ENCODE data around the gene ZFYVE26.
"Not testable (repeated sequence)": the region's sequence is repeated elsewhere in the genome, so short reads cannot be mapped to it uniquely, and the experiment has no call there.

ZFYVE26 gene

GRCh38 chr14:67749341-67750084 lies 66.9 kb downstream of the ZFYVE26 start:
- DNase-seq: no peak

- DNase-seq: no peak
Observed at GRCh38 chr14:67748312-67748711, 68.1 kb downstream of the ZFYVE26 start.

GRCh38 chr14:67746927-67747326 lies 69.5 kb downstream of the ZFYVE26 start:
- no peak for DNase-seq

GRCh38 chr14:67744046-67744445 lies 72.3 kb downstream of the ZFYVE26 start:
- DNase-seq: no peak

GRCh38 chr14:67738740-67739504 lies 77.5 kb downstream of the ZFYVE26 start:
- DNase-seq: no peak

GRCh38 chr14:67736771-67737170 lies 79.6 kb downstream of the ZFYVE26 start:
- no peak for DNase-seq

GRCh38 chr14:67735336-67736147 lies 80.8 kb downstream of the ZFYVE26 start:
- DNase-seq: no peak

GRCh38 chr14:67734675-67735074 lies 81.7 kb downstream of the ZFYVE26 start:
- no peak for DNase-seq

- no peak for DNase-seq
Observed at GRCh38 chr14:67733616-67734015, 82.8 kb downstream of the ZFYVE26 start.

GRCh38 chr14:67729072-67729885 lies 87.1 kb downstream of the ZFYVE26 start:
- DNase-seq: no peak

- no peak for DNase-seq
Observed at GRCh38 chr14:67728258-67728657, 88.1 kb downstream of the ZFYVE26 start.

GRCh38 chr14:67727361-67727760 lies 89.0 kb downstream of the ZFYVE26 start:
- DNase-seq: no peak

- DNase-seq: no peak
Observed at GRCh38 chr14:67725171-67725570, 91.2 kb downstream of the ZFYVE26 start.

GRCh38 chr14:67722293-67722692 lies 94.1 kb downstream of the ZFYVE26 start:
- no peak for DNase-seq

- DNase-seq: no peak
Observed at GRCh38 chr14:67721875-67722274, 94.5 kb downstream of the ZFYVE26 start.

GRCh38 chr14:67719866-67720265 lies 96.5 kb downstream of the ZFYVE26 start:
- no peak for DNase-seq

GRCh38 chr14:67719385-67719784 lies 97.0 kb downstream of the ZFYVE26 start:
- not testable (repeated sequence) for DNase-seq

GRCh38 chr14:67718265-67718664 lies 98.1 kb downstream of the ZFYVE26 start:
- DNase-seq: no peak

- DNase-seq: no peak
Observed at GRCh38 chr14:67717048-67717447, 99.3 kb downstream of the ZFYVE26 start.

GRCh38 chr14:67710209-67710608 lies 106.2 kb downstream of the ZFYVE26 start:
- no peak for DNase-seq

- DNase-seq: not testable (repeated sequence)
Observed at GRCh38 chr14:67709796-67710195, 106.6 kb downstream of the ZFYVE26 start.

- DNase-seq: not testable (repeated sequence)
Observed at GRCh38 chr14:67709346-67709745, 107.0 kb downstream of the ZFYVE26 start.

- no peak for DNase-seq
Observed at GRCh38 chr14:67705211-67705610, 111.2 kb downstream of the ZFYVE26 start.

All from activated CD8-positive, alpha-beta memory T cell treated with anti-CD3 and anti-CD28 coated beads for 24 hours (primary cell).